ENCODE data around the gene C16orf90. TPM values are rescaled to one million over a fixed set of nuclear protein-coding genes. Genes with fewer than 3 reads are reported as not detected.

C16orf90 gene
- polyA plus RNA-seq, 1 of the 3 experiments (the other 2 are of a cell fraction), result not detected

DNA sequence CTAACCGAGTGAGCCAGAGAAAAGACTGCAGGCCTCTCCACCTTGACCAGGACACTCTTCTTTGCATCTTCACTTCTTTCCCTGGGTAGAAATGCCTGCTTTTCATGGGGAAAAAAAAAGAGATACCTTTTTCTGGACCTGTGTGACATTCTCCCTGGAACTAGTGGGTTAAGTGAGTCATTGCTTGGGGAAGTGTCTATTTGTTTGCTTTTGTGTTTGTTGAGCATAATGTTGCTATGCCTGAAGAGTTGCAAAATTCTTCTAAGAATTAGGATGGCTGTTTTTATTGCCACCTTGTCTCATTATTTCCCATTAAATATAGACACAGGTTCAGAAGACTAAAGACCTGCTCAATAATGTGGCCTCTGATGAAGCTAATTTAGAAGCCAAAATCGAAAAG, 24.3 kb upstream of the C16orf90 start:
- H3K79me2 ChIP-seq (ENCODE audit: insufficient read depth), result no peaks in the 10 kb centered on the region
- H3F3A ChIP-seq (replicated peaks; ENCODE audit: insufficient read depth), result peaks cover 3% of the 10 kb centered on the region
- H3K27ac ChIP-seq (ENCODE audit: low read depth in 2 of 2, low read length in 1 of 2), result no peak overlapping the region
- H3K4me2 ChIP-seq, result no peak overlapping the region
- H3K27me3 ChIP-seq (ENCODE audit: insufficient read depth), result no peaks in the 10 kb centered on the region
- ChIA-PET CTCF (interaction anchor here (0.8 kb wide), 1 partner anchor 18 kb away, joined by 3 read pairs; the partner anchor contains the start of gene CLUAP1), POLR2A (no interaction called here)
- no peak overlapping the region for H3K9ac ChIP-seq
- no peaks in the 10 kb centered on the region for H3K9me3 ChIP-seq
- no peak overlapping the region for H3K4me3 ChIP-seq (ENCODE audit: low read depth in 2 of 2, low read length in 1 of 2)
- WGBS (ENCODE audit: low lambda C conversion rate), result 98% methylated on average over 2 of the region's 2 CpGs
- no peak for DNase-seq
- H3K36me3 ChIP-seq (replicated peaks in 1 of 2; ENCODE audit: control insufficient read depth in 1 of 2, insufficient read depth in 2 of 2, low read length in 1 of 2), result peaks cover 38 to 62% of the 10 kb centered on the region in 2 experiments
- no peaks in the 10 kb centered on the region for H4K20me1 ChIP-seq (ENCODE audit: insufficient read depth)
- H2AFZ ChIP-seq (ENCODE audit: low read depth), result no peak overlapping the region
- TF ChIP-seq TCF12 (IDR thresholded peaks at IDR 0.05) (no peak), ELF1 (IDR thresholded peaks at IDR 0.05) (no peak), GABPA (IDR thresholded peaks at IDR 0.05; ENCODE audit: low read depth) (no peak), JUND (IDR thresholded peaks at IDR 0.05) (no peak), EP300 (IDR thresholded peaks at IDR 0.05; ENCODE audit: borderline replicate concordance in 1 of 2, low read depth in 1 of 2, low read length in 1 of 2) (no peak), CHD2 (IDR thresholded peaks at IDR 0.05; ENCODE audit: low read length, partially characterized antibody) (no peak), FOSL2 (IDR thresholded peaks at IDR 0.05; ENCODE audit: borderline replicate concordance, low read depth) (no peak), GATA2 (CRISPR knock-in tag; IDR thresholded peaks at IDR 0.05) (no peak), TAF1 (IDR thresholded peaks at IDR 0.05; ENCODE audit: borderline replicate concordance, low read depth, low read length) (no peak), SMC3 (IDR thresholded peaks at IDR 0.05; ENCODE audit: low read depth, low read length) (no peak), RXRA (IDR thresholded peaks at IDR 0.05; ENCODE audit: borderline replicate concordance, low read depth) (no peak), POLR2AphosphoS5 (IDR thresholded peaks at IDR 0.05; ENCODE audit: low read depth, low read length) (no peak), SIN3A (IDR thresholded peaks at IDR 0.05; ENCODE audit: borderline replicate concordance, low read depth, low read length) (no peak)
- TF ChIP-seq, protein P1, sequence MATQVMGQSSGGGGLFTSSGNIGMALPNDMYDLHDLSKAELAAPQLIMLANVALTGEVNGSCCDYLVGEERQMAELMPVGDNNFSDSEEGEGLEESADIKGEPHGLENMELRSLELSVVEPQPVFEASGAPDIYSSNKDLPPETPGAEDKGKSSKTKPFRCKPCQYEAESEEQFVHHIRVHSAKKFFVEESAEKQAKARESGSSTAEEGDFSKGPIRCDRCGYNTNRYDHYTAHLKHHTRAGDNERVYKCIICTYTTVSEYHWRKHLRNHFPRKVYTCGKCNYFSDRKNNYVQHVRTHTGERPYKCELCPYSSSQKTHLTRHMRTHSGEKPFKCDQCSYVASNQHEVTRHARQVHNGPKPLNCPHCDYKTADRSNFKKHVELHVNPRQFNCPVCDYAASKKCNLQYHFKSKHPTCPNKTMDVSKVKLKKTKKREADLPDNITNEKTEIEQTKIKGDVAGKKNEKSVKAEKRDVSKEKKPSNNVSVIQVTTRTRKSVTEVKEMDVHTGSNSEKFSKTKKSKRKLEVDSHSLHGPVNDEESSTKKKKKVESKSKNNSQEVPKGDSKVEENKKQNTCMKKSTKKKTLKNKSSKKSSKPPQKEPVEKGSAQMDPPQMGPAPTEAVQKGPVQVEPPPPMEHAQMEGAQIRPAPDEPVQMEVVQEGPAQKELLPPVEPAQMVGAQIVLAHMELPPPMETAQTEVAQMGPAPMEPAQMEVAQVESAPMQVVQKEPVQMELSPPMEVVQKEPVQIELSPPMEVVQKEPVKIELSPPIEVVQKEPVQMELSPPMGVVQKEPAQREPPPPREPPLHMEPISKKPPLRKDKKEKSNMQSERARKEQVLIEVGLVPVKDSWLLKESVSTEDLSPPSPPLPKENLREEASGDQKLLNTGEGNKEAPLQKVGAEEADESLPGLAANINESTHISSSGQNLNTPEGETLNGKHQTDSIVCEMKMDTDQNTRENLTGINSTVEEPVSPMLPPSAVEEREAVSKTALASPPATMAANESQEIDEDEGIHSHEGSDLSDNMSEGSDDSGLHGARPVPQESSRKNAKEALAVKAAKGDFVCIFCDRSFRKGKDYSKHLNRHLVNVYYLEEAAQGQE (IDR thresholded peaks at IDR 0.05; ENCODE audit: low read depth, low read length), result no peak
- no peaks in the 10 kb centered on the region for H3K9me2 ChIP-seq
- no peaks in the 10 kb centered on the region; a peak in 1 of 4 replicates for H3K4me1 ChIP-seq (ENCODE audit: control insufficient read depth in 1 of 2, insufficient read depth in 2 of 2, low read depth in 1 of 2, low read length in 1 of 2)

DNA sequence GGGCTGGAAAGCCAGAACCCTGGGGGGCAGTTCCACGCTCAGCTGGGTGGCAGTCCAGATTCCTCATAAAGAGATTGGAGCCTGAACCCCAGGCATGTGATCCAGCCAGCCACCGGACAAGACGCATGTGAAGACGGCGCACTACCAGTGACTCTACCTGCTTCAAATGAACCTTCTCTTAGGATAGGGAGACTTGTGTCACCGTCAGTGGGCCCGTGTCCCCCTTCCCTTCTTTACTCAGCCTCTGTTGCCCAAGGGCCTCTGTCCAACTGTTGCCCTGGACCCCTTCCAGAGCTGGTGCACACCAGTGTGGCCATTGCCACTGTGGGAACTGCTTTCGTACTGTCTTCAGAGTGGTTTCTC, 23.7 kb upstream of the C16orf90 start:
- no peak overlapping the region for H3K27ac ChIP-seq (ENCODE audit: low read depth in 2 of 2, low read length in 1 of 2)
- no peak for DNase-seq
- H3K4me3 ChIP-seq (ENCODE audit: low read depth in 2 of 2, low read length in 1 of 2), result no peak overlapping the region
- no peaks in the 10 kb centered on the region for H3K9me2 ChIP-seq
- no peaks in the 10 kb centered on the region; a peak in 1 of 4 replicates for H3K4me1 ChIP-seq (ENCODE audit: control insufficient read depth in 1 of 2, insufficient read depth in 2 of 2, low read depth in 1 of 2, low read length in 1 of 2)
- no peaks in the 10 kb centered on the region for H3K79me2 ChIP-seq (ENCODE audit: insufficient read depth)
- ChIA-PET CTCF (interaction anchor here (0.8 kb wide), 1 partner anchor 18 kb away, joined by 3 read pairs; the partner anchor contains the start of gene CLUAP1), POLR2A (no interaction called here)
- H4K20me1 ChIP-seq (ENCODE audit: insufficient read depth), result no peaks in the 10 kb centered on the region
- peaks cover 3% of the 10 kb centered on the region for H3F3A ChIP-seq (replicated peaks; ENCODE audit: insufficient read depth)
- H3K4me2 ChIP-seq, result no peak overlapping the region
- H3K27me3 ChIP-seq (ENCODE audit: insufficient read depth), result no peaks in the 10 kb centered on the region
- peaks cover 39 to 68% of the 10 kb centered on the region in 2 experiments for H3K36me3 ChIP-seq (replicated peaks in 1 of 2; ENCODE audit: control insufficient read depth in 1 of 2, insufficient read depth in 2 of 2, low read length in 1 of 2)
- WGBS (ENCODE audit: low lambda C conversion rate), result 100% methylated on average over 3 of the region's 8 CpGs
- no peak overlapping the region for H3K9ac ChIP-seq
- H2AFZ ChIP-seq (ENCODE audit: low read depth), result no peak overlapping the region
- H3K9me3 ChIP-seq, result no peaks in the 10 kb centered on the region
- TF ChIP-seq TCF12 (IDR thresholded peaks at IDR 0.05) (no peak), POLR2AphosphoS5 (IDR thresholded peaks at IDR 0.05; ENCODE audit: low read depth, low read length) (no peak), GABPA (IDR thresholded peaks at IDR 0.05; ENCODE audit: low read depth) (no peak), SIN3A (IDR thresholded peaks at IDR 0.05; ENCODE audit: borderline replicate concordance, low read depth, low read length) (no peak), EP300 (IDR thresholded peaks at IDR 0.05; ENCODE audit: borderline replicate concordance in 1 of 2, low read depth in 1 of 2, low read length in 1 of 2) (no peak), TEAD4 (IDR thresholded peaks at IDR 0.05; ENCODE audit: borderline replicate concordance, insufficient read depth) (no peak), RCOR1 (IDR thresholded peaks at IDR 0.05; ENCODE audit: low read length) (no peak), MXI1 (IDR thresholded peaks at IDR 0.05; ENCODE audit: low read depth, low read length) (no peak), FOSL2 (IDR thresholded peaks at IDR 0.05; ENCODE audit: borderline replicate concordance, low read depth) (no peak)
- TF ChIP-seq, protein P2, sequence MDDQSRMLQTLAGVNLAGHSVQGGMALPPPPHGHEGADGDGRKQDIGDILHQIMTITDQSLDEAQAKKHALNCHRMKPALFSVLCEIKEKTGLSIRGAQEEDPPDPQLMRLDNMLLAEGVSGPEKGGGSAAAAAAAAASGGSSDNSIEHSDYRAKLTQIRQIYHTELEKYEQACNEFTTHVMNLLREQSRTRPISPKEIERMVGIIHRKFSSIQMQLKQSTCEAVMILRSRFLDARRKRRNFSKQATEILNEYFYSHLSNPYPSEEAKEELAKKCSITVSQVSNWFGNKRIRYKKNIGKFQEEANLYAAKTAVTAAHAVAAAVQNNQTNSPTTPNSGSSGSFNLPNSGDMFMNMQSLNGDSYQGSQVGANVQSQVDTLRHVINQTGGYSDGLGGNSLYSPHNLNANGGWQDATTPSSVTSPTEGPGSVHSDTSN (IDR thresholded peaks at IDR 0.05), result no peak
- TF ChIP-seq, protein P3, sequence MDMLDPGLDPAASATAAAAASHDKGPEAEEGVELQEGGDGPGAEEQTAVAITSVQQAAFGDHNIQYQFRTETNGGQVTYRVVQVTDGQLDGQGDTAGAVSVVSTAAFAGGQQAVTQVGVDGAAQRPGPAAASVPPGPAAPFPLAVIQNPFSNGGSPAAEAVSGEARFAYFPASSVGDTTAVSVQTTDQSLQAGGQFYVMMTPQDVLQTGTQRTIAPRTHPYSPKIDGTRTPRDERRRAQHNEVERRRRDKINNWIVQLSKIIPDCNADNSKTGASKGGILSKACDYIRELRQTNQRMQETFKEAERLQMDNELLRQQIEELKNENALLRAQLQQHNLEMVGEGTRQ (IDR thresholded peaks at IDR 0.05; ENCODE audit: borderline replicate concordance, low read depth, low read length), result no peak
- TF ChIP-seq, protein P4, sequence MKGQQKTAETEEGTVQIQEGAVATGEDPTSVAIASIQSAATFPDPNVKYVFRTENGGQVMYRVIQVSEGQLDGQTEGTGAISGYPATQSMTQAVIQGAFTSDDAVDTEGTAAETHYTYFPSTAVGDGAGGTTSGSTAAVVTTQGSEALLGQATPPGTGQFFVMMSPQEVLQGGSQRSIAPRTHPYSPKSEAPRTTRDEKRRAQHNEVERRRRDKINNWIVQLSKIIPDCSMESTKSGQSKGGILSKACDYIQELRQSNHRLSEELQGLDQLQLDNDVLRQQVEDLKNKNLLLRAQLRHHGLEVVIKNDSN (IDR thresholded peaks at IDR 0.05; ENCODE audit: borderline replicate concordance, low read depth), result no peak

Measured in SK-N-SH (cell line).